Thyroid gland (tissue), 4 donors: ENCODE measurements around the gene SLITRK3. TPM values are rescaled to one million over a fixed set of nuclear protein-coding genes. Genes with fewer than 3 reads are reported as not detected.

ENCODE experiments used
- DNase-seq, 2 donors: peaks; one replicate each; pipeline ENCODE4 v3.0.0-alpha.2; 2019
- H3K27ac ChIP-seq, 3 donors: fragments of 200-600 bp; sonication (generic); 1 replicate in 2 of 3; 2 replicates in 1 of 3; pipeline ENCODE4 v1.5.1; 2016 to 2019; ENCODE audit warnings: mild to moderate bottlenecking in 1 of 3, moderate library complexity in 1 of 3
- H3K27me3 ChIP-seq: fragments of 200-600 bp; sonication (generic); one replicate; pipeline ENCODE4 v1.5.1; 2019
- H3K36me3 ChIP-seq, 2 donors: fragments of 200-600 bp; sonication (generic); one replicate each; pipeline ENCODE4 v1.5.1; 2016 to 2019
- H3K4me1 ChIP-seq, 2 donors: fragments of 200-600 bp; sonication (generic); one replicate each; pipeline ENCODE4 v1.5.1; 2017 to 2019
- H3K4me3 ChIP-seq, 3 donors: fragments of 200-600 bp; sonication (generic); replicated peaks in 1 of 3; 1 replicate in 2 of 3; 2 replicates in 1 of 3; pipeline ENCODE4 v1.5.1; 2016; ENCODE audit warnings: mild to moderate bottlenecking in 1 of 3
- H3K9me3 ChIP-seq: fragments of 200-600 bp; sonication (generic); one replicate; pipeline ENCODE4 v1.5.1; 2017
- CTCF ChIP-seq, 6 experiments: fragments of 200-600 bp in 3 of 6; fragments of 450-650 bp in 3 of 6; sonication (generic) in 3 of 6; IDR thresholded peaks; one replicate each; pipeline ENCODE4 v1.5.1; 2016 to 2019; ENCODE audit warnings: antibody characterized with exemption in 6 of 6, mild to moderate bottlenecking in 2 of 6, inconsistent platforms in 1 of 6, moderate library complexity in 1 of 6
- POLR2A ChIP-seq, 2 donors: fragments of 450-650 bp; IDR thresholded peaks; one replicate each; pipeline ENCODE4 v1.6.1; 2017; ENCODE audit warnings: antibody characterized with exemption in 2 of 2, mild to moderate bottlenecking in 2 of 2, moderate library complexity in 1 of 2
- WGBS, 2 donors: methylation state at CpG; one replicate each; pipeline ENCODE4 v1.1.5; 2017; 5-methylcytosine and 5-hydroxymethylcytosine counted together
- intact Hi-C: fragments of 100-400 bp; cut with DNase I; formaldehyde crosslinking; loops from one replicate; pipeline ENCODE4 v1.15.1; 2023
- total RNA-seq, 4 donors: library from RNA; depleted of rRNA; stranded (reverse); fragments of >200 nt; gene quantifications; one replicate each; pipeline ENCODE4 v1.2.3, GENCODE V29; 2016

Gene SLITRK3
- total RNA-seq, 4 donors from 2014 or later = 0.13 to 1.9 (median 0.67) TPM; not detected in 1

- H3K27ac ChIP-seq = no peak overlapping the region
- no peak overlapping the region for H3K4me3 ChIP-seq
- no peaks in the 10 kb centered on the region for H3K9me3 ChIP-seq
- H3K27me3 ChIP-seq = no peaks in the 10 kb centered on the region
- intact Hi-C loops = no loop called here
- DNase-seq = no peak
- peaks cover 0 to 30% of the 10 kb centered on the region in 2 donors for H3K4me1 ChIP-seq
- no peaks in the 10 kb centered on the region for H3K36me3 ChIP-seq
- no peak for TF ChIP-seq CTCF (IDR thresholded peaks at IDR 0.05)
- TF ChIP-seq POLR2A (IDR thresholded peaks at IDR 0.05) = no peak
- WGBS, 2 donors = 61 to 63% methylated on average over 3 of the region's 3 CpGs
Measured at GRCh38 chr3:165191491-165191890, 4.7 kb downstream of the SLITRK3 start.

- Histone ChIP-seq H3K4me1 (peaks cover 0 to under 1% of the 10 kb centered on the region in 2 donors), H3K9me3 (no peaks in the 10 kb centered on the region), H3K27me3 (no peaks in the 10 kb centered on the region), H3K36me3 (no peaks in the 10 kb centered on the region), H3K4me3 (no peak overlapping the region), H3K27ac (no peak overlapping the region)
- intact Hi-C loops = no loop called here
- DNase-seq = no peak
- 86 to 96% methylated on average over 12 of the region's 12 CpGs for WGBS, 2 donors
- TF ChIP-seq POLR2A (IDR thresholded peaks at IDR 0.05) (no peak), CTCF (IDR thresholded peaks at IDR 0.05) (no peak)
Measured at GRCh38 chr3:165188452-165188851, 7.7 kb downstream of the SLITRK3 start.

GRCh38 chr3:165185707-165186327 is 10.4 kb downstream of the SLITRK3 start:
- intact Hi-C loops = no loop called here

GRCh38 chr3:165181556-165181955 is 14.6 kb downstream of the SLITRK3 start:
- 74 to 77% methylated on average over 1 of the region's 1 CpG for WGBS, 2 donors

More at GRCh38 chr3:165185707-165186327, 10.4 kb downstream of the SLITRK3 start:
- no peaks in the 10 kb centered on the region for H3K36me3 ChIP-seq
- H3K27me3 ChIP-seq = no peaks in the 10 kb centered on the region
- DNase-seq = peak; percentile 39 to 45
- H3K27ac ChIP-seq = no peak overlapping the region
- no peak for TF ChIP-seq POLR2A (IDR thresholded peaks at IDR 0.05)
- TF ChIP-seq CTCF (IDR thresholded peaks at IDR 0.05) = peak; percentile 30 to 87 (median 80)
- H3K9me3 ChIP-seq = no peaks in the 10 kb centered on the region
- WGBS, 2 donors = 19 to 23% methylated on average over 8 of the region's 8 CpGs
- no peak overlapping the region for H3K4me3 ChIP-seq
- H3K4me1 ChIP-seq = no peaks in the 10 kb centered on the region

More at GRCh38 chr3:165181556-165181955, 14.6 kb downstream of the SLITRK3 start:
- TF ChIP-seq POLR2A (IDR thresholded peaks at IDR 0.05) (no peak), CTCF (IDR thresholded peaks at IDR 0.05) (no peak)
- no peaks in the 10 kb centered on the region for H3K9me3 ChIP-seq
- H3K27me3 ChIP-seq = no peaks in the 10 kb centered on the region
- H3K4me3 ChIP-seq = no peak overlapping the region
- no peak overlapping the region for H3K27ac ChIP-seq
- no peaks in the 10 kb centered on the region for H3K36me3 ChIP-seq
- DNase-seq = no peak
- intact Hi-C loops = no loop called here
- no peaks in the 10 kb centered on the region for H3K4me1 ChIP-seq
